ENCODE results near the gene MECP2. TPM values are rescaled to one million over a fixed set of nuclear protein-coding genes. Genes with fewer than 3 reads are reported as not detected.
A peak's percentile ranks its signal among the peaks of the same experiment; 100 is the strongest.

The MECP2 gene
- total and polyA plus RNA-seq, 2 donors (not counting 1 experiment from before 2014, with no cell fraction given) = 11.5 to 24.9 TPM

- DNase-seq (ENCODE audit: low read depth in 2 of 2) = no peak
- Histone ChIP-seq H3K36me3 (ENCODE audit: control insufficient read depth, insufficient read depth, low read length) (no peaks in the 10 kb centered on the region), H3K4me2 (ENCODE audit: extremely low read depth, insufficient read depth, low read length) (no peak overlapping the region), H3K4me3 (replicated peaks in 1 of 4; ENCODE audit: control extremely low read depth in 1 of 4, insufficient read depth in 1 of 4, low read depth in 3 of 4, low read length in 4 of 4) (no peak overlapping the region), H3K9me3 (ENCODE audit: control insufficient read depth, insufficient read depth, low read depth, low read length) (no peaks in the 10 kb centered on the region), H2AFZ (ENCODE audit: low read length) (no peak overlapping the region), H3K27ac (ENCODE audit: insufficient read depth, low read length) (no peak overlapping the region), H3K4me1 (ENCODE audit: control insufficient read depth, extremely low read depth, insufficient read depth, low read length) (peaks cover 4% of the 10 kb centered on the region), H4K20me1 (ENCODE audit: control insufficient read depth, extremely low read depth, insufficient read depth, low read length) (no peaks in the 10 kb centered on the region), H3K27me3 (ENCODE audit: control insufficient read depth, insufficient read depth, low read length) (no peaks in the 10 kb centered on the region), H3K9ac (ENCODE audit: insufficient read depth, low read length) (no peak overlapping the region), H3K79me2 (ENCODE audit: control insufficient read depth, insufficient read depth, low read length) (peaks cover 21% of the 10 kb centered on the region)
- TF ChIP-seq CTCF (conservative IDR thresholded peaks at IDR 0.05 in 1 of 2, IDR thresholded peaks at IDR 0.05 in 1 of 2; ENCODE audit: low read depth in 1 of 2, low read length in 2 of 2) = no peak
- TF ChIP-seq EZH2 (IDR thresholded peaks at IDR 0.05; ENCODE audit: low read length, missing control alignments) = no peak
Observed at GRCh38 chrX:153974726-153975286, 122.7 kb downstream of the MECP2 start.

- no peaks in the 10 kb centered on the region for H3K36me3 ChIP-seq (ENCODE audit: control insufficient read depth, insufficient read depth, low read length)
- peaks cover 27% of the 10 kb centered on the region for H3K79me2 ChIP-seq (ENCODE audit: control insufficient read depth, insufficient read depth, low read length)
- peak overlapping the region in 3 of 4 experiments; percentile 2 to 64 (median 8) for H3K4me3 ChIP-seq (replicated peaks in 1 of 4; ENCODE audit: control extremely low read depth in 1 of 4, insufficient read depth in 1 of 4, low read depth in 3 of 4, low read length in 4 of 4)
- peak overlapping the region; percentile 96 for H3K4me2 ChIP-seq (ENCODE audit: extremely low read depth, insufficient read depth, low read length)
- H4K20me1 ChIP-seq (ENCODE audit: control insufficient read depth, extremely low read depth, insufficient read depth, low read length) = no peaks in the 10 kb centered on the region
- H3K9me3 ChIP-seq (ENCODE audit: control insufficient read depth, insufficient read depth, low read depth, low read length) = no peaks in the 10 kb centered on the region
- no peaks in the 10 kb centered on the region for H3K27me3 ChIP-seq (ENCODE audit: control insufficient read depth, insufficient read depth, low read length)
- TF ChIP-seq EZH2 (IDR thresholded peaks at IDR 0.05; ENCODE audit: low read length, missing control alignments) (no peak), CTCF (conservative IDR thresholded peaks at IDR 0.05 in 1 of 2, IDR thresholded peaks at IDR 0.05 in 1 of 2; ENCODE audit: low read depth in 1 of 2, low read length in 2 of 2) (no peak)
- no peak overlapping the region for H2AFZ ChIP-seq (ENCODE audit: low read length)
- H3K4me1 ChIP-seq (ENCODE audit: control insufficient read depth, extremely low read depth, insufficient read depth, low read length) = peaks cover 4% of the 10 kb centered on the region
- H3K27ac ChIP-seq (ENCODE audit: insufficient read depth, low read length) = no peak overlapping the region
- no peak for DNase-seq (ENCODE audit: low read depth in 2 of 2)
- no peak overlapping the region for H3K9ac ChIP-seq (ENCODE audit: insufficient read depth, low read length)
Observed at GRCh38 chrX:153974003-153974725, 123.4 kb downstream of the MECP2 start.

- Histone ChIP-seq H4K20me1 (ENCODE audit: control insufficient read depth, extremely low read depth, insufficient read depth, low read length) (no peaks in the 10 kb centered on the region), H3K4me3 (replicated peaks in 1 of 4; ENCODE audit: control extremely low read depth in 1 of 4, insufficient read depth in 1 of 4, low read depth in 3 of 4, low read length in 4 of 4) (peak overlapping the region; percentile 44 to 84 (median 55)), H3K9ac (ENCODE audit: insufficient read depth, low read length) (peak overlapping the region; percentile 98), H3K36me3 (ENCODE audit: control insufficient read depth, insufficient read depth, low read length) (no peaks in the 10 kb centered on the region), H2AFZ (ENCODE audit: low read length) (no peak overlapping the region), H3K27me3 (ENCODE audit: control insufficient read depth, insufficient read depth, low read length) (no peaks in the 10 kb centered on the region), H3K9me3 (ENCODE audit: control insufficient read depth, insufficient read depth, low read depth, low read length) (no peaks in the 10 kb centered on the region), H3K4me2 (ENCODE audit: extremely low read depth, insufficient read depth, low read length) (peak overlapping the region; percentile 96), H3K4me1 (ENCODE audit: control insufficient read depth, extremely low read depth, insufficient read depth, low read length) (peaks cover 7% of the 10 kb centered on the region), H3K79me2 (ENCODE audit: control insufficient read depth, insufficient read depth, low read length) (peaks cover 35% of the 10 kb centered on the region), H3K27ac (ENCODE audit: insufficient read depth, low read length) (peak overlapping the region; percentile 63)
- no peak for DNase-seq (ENCODE audit: low read depth in 2 of 2)
- no peak for TF ChIP-seq CTCF (conservative IDR thresholded peaks at IDR 0.05 in 1 of 2, IDR thresholded peaks at IDR 0.05 in 1 of 2; ENCODE audit: low read depth in 1 of 2, low read length in 2 of 2)
- no peak for TF ChIP-seq EZH2 (IDR thresholded peaks at IDR 0.05; ENCODE audit: low read length, missing control alignments)
Observed at GRCh38 chrX:153973127-153974002, 124.2 kb downstream of the MECP2 start.

Measured in fibroblast of lung (primary cell).